IPS-18c (cell line): ENCODE data around the gene GGT5.
"Not testable (repeated sequence)": the region's sequence is repeated elsewhere in the genome, so short reads cannot be mapped to it uniquely, and the experiment has no call there.

Experiments
- H3K4me3 ChIP-seq: 2 replicates; pipeline ENCODE4 v1.7.0; 2013; ENCODE audit warnings: low read depth, mild to moderate bottlenecking, low read length, moderate library complexity; ENCODE audit not compliant: insufficient read depth
- H3K9me3 ChIP-seq: one replicate; pipeline ENCODE4 v1.6.1; 2013; ENCODE audit warnings: mild to moderate bottlenecking, low read length, moderate library complexity; ENCODE audit not compliant: control insufficient read depth, insufficient read depth

GGT5 gene

DNA sequence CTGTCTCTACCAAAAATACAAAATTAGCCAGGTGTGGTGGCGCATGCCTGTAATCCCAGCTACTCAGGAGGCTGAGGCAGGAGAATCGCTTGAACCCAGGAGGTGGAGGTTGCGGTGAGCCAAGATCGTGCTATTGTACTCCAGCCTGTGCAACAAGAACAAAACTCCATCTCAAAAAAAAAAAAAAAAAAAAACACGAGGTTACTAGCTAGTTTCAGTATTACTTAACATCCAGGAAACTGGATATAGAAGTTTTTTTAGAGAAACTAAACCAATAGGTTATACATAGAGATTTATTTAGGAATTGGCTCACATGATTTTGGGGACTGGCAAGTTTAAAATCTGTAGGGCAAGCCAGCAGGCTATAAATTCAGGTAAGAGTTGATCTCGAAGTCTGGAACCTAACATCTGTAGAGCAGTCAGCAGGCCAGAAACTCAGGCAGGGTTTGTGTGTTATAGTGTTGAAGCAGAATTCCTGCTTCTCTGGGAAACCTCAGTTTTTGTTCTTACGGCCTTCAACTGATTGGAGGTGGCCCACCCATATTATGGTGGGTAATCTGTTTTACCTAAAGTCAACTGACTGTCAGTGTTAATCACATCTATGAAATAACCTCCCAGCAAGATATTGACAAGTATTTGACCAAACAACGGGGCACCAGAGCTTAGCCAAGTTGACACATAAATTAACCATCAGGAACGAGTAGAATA, 3.7 kb downstream of the GGT5 start:
- not testable (repeated sequence) for H3K4me3 ChIP-seq, H3K9me3 ChIP-seq

DNA sequence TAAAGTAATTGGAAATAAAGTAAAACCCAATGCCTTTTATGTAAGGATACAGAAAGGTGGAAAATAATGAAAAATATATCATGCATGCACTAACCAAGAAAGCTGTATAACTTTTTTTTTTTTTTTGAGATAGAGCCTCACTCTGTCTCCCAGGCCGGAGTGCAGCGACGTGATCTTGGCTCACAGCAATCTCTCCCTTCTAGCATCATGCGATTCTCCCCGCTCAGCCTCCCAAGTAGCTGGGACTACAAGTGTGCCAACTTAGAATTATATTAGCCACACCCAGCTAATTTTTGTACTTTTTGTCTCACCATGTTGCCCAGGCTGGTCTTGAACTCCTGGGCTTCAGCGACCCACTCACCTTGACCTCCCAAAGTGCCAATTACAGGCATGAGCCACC, 4.5 kb downstream of the GGT5 start:
- Histone ChIP-seq H3K4me3 (no peak overlapping the region), H3K9me3 (no peaks in the 10 kb centered on the region)

DNA sequence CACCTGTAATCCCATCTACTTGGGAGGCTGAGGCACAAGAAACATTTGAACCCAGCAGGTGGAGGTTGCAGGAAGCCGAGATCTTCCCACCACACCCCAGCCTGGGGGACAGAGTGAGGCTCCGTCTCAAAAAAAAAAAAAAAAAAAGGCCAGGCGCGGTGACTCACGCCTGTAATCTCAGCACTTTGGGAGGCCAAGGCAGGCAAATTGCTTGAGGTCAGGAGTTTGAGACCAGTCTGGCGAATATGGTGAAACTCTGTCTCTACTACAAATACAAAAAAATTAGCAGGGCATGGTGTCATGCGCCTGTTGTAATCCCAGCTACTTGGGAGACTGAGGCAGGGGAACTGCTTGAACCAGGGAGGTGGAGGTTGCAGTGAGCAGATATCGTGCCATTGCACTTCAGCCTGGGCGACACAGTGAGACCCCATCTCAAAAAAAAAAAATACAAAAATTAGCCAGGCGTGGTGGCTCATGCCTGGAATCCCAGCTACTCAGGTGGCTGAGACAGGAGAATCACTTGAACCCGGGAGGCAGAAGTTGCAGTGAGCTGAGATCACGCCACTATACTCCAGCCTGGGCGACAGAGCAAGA, 6.7 kb downstream of the GGT5 start:
- not testable (repeated sequence) for H3K4me3 ChIP-seq

DNA sequence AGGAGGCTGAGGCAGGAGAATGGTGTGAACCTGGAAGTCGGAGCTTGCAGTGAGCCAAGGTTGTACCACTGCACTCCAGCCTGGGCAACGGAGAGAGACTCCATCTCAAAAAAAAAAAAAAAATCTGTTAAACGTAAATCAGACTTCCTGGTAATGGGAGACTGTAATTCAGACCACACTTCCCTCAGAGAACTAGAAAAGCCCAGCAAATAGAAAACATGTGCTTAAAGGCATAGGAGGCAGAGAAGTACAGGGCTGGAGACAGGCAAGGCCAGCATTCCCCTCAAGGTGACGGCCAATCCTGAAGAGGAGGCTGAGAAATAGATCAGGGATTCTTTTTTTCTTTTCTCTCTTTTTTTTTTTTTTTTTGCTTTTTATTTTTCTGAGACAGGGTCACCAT, 8.2 kb downstream of the GGT5 start:
- Histone ChIP-seq H3K4me3 (no peak overlapping the region), H3K9me3 (no peaks in the 10 kb centered on the region)

More for the DNA sequence above, 6.7 kb downstream of the GGT5 start:
- not testable (repeated sequence) for H3K9me3 ChIP-seq

DNA sequence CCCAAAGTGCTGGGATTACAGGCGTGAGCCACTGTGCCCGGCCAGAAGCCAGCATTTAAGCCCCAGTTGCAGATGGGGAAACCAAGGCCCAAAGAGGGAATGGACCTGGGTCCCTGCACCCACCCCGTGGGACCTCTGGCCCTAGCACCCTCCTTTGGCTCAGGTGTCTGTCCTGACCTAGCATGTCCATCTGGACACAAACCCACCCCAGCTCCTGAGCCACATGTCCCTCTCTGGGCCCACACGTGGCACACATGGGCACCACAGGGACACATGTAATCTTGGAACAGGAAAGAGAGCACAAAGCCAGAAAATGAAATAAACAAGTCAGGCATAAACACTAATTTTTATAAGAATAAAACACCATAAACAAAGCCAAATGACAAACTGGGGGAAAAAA, 9.6 kb downstream of the GGT5 start:
- H3K9me3 ChIP-seq, result no peaks in the 10 kb centered on the region

DNA sequence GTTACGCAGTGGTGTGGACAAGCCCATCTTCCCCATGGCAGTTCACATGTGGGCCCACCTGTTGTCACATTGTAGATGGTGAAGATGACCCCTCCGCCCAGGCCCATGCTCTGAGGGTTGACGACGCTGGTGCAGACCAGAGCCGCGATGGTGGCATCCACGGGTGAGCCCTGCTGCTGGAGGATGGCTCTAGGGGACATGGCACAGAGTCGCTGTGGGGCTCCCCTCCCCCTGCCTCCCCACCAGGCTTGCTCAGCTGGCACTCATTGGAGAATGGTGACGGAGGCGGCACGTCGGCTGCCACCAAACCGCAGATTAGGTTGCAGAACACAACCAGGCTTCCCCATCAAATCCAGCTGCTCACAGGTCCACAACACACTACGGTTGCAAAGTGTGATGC, 11.1 kb downstream of the GGT5 start:
- Histone ChIP-seq H3K9me3 (no peaks in the 10 kb centered on the region), H3K4me3 (no peak overlapping the region)

More for the DNA sequence above, 9.6 kb downstream of the GGT5 start:
- no peak overlapping the region for H3K4me3 ChIP-seq

DNA sequence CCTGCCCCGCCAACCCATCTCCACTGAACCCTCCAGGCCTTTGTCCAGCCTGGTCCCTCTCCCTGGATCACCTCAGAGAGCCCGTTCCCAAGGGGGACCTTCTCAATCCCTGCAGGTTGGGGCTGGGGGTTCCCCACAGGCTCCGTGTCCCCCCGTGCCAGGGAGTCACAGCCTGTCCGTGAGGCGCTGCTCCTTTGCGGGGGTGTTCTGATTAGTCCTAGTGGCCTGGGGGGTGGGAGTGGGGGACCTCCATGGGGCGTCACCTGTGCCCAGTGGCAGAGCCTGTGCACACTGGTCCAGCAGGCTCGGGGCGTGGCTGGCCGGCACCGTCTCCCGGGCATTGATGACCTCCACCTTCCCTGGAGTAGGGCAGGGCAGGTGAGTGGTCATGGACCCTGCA, 11.6 kb downstream of the GGT5 start:
- H3K9me3 ChIP-seq, result no peaks in the 10 kb centered on the region
- no peak overlapping the region for H3K4me3 ChIP-seq

DNA sequence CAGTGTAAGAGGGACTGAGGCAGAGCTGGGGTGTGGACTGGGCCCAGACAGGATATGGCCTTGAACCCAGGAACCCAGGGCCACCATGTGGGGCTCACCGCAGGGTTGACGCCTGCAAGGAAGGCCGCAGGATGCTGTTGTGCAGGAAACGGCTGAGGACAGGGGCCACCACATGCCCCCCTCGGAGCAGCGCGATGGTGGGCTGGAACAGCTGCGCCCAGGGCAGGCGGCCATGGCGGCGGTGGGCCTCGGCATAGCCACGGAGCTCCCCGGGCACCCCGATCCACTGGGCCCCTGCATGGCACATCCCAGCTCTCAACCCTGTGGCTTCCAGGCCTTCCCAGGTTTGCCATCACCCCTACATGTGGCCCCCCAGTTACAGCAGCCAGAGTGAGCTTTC, 12.2 kb downstream of the GGT5 start:
- Histone ChIP-seq H3K4me3 (no peak overlapping the region), H3K9me3 (no peaks in the 10 kb centered on the region)

DNA sequence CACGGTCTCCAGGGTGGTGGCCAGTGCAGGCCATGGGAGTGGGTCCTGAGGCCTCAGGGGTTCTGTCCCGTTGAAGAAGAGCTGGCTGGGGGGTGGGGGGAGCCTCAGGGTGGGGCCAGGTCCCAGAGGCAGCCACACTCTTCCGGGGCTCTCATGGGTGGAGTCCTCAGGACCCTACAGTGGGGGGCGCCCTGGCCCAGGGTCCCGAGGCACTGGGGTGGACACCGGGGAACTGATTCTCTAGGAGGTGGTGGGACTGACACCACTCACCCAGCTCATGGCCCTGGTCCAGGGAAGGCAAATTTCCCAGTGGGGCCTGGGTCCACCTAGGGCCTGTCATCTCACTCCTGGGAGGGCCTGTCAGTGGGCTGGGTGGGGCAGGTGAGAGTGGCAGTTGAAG, 12.8 kb downstream of the GGT5 start:
- Histone ChIP-seq H3K4me3 (no peak overlapping the region), H3K9me3 (no peaks in the 10 kb centered on the region)

DNA sequence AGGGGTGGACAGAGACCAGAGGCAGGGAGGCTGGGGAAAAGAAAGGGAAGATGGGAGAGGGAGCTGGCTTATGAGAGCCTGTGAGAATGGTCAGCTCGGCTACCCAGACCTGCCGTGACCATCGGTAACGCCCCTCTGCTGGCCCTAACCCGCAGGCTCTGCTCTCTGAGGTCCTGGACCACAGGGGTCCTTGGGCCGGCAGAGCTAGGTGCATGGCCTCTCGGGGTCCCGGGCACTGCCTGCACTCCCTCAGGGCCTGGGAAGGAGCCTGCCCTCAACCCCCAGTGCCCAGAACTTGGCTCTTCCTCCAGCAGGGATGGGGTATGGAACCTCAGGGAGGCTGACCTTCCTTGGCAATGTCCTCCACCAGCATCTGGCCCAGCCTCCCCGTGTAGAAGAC, 13.2 kb downstream of the GGT5 start:
- Histone ChIP-seq H3K9me3 (no peaks in the 10 kb centered on the region), H3K4me3 (no peak overlapping the region)

DNA sequence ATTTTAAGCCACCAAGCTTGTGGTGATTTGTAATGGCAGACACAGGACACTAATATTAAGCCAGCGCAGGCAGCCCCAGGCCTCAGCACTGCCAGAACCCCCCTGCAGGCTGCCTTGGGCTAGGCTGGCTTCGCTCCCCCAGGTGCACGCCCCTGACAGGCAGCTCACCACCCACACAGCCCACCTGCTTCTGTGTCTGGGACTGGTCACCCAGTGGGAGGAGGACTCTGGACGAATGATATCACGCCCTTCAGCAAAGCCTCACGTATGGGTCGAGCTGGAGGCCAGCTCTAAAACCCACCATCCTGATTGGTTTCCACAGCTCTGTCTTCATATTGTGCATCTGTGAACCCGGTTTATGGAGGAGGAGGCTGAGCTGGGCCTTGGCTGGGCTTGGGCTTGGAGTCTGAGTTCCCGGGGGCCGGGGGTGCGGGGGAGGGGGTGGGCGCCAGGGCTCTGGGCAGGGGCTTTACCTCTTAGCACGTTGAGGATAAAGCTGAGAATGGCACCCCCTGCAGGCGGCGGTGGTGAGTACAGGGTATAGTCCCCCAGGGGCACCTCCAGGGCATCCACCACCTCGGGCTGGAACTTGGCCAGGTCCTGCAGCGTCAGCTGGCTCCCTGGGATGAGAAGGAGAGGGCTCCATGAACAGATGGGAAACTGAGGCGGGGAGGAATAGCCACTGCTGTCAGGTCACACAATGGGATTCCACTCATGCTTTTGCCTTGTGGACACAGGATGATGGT, 13.8 kb downstream of the GGT5 start:
- Histone ChIP-seq H3K9me3 (no peaks in the 10 kb centered on the region), H3K4me3 (no peak overlapping the region)

DNA sequence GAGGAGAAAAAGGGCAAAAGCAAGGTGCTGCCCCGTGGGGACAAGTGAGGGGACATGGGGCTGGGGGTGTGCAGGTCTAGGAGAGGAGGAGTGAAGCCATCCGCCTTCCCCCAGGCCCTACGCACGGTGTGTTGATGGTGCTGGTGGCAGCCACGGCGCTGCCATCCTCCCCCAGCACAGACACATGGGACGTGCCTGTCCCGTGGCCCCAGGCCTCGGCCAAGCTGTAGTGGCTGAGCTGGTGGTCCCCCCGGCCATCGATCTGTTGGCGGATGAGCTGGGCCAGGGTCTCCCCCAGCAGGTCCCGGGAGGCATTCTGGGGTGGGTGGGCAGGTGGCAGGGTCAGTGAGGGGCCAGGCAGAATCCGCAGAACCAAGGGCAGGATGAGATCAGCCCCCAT, 18.9 kb downstream of the GGT5 start:
- Histone ChIP-seq H3K4me3 (no peak overlapping the region), H3K9me3 (peaks cover 4% of the 10 kb centered on the region)

DNA sequence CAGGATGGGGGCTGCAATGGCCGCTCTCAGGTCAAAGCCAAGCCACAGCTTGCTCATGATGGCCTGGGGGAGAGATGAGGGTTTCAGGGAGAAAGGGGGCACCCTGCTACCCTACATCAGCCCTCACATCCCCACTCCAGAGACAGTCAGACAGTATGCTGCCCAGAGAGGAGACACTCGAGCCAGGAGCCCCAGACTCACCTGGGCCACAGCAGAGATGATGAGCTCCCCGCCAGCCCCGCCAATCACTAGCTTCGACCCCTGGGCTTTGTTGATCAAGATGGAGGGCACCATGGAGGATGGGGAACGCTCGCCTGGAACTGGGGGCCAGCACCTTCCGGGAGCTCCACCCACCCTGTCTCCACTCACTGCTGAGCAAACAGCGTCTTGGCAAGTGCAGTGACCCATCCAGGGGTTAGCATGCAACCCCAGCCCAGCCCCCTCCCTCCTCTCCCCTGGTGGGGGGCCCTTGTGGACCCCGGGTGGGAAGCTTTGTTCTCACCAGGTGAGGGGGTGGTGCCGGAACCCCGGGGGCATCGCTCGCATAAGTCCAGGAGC, 19.8 kb downstream of the GGT5 start:
- Histone ChIP-seq H3K9me3 (peaks cover 4% of the 10 kb centered on the region), H3K4me3 (no peak overlapping the region)

DNA sequence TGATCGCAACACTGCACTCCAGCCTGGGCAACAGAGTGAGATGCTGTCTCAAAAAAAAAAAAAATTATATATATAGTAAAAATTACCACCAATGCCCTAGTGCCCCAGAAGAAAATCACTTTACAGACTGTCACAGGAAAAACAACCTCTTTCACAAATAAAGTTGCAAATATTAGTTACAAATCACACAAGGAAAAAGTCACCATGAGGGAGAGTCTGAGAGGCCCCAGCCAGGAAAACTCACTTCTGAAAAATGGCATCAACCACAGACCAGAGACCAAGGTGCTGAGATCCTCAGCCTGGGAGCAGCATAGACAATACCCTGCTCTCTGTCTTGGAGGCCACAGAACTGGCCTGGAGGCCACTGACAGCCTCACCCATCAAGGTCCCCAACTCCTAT, 20.4 kb downstream of the GGT5 start:
- H3K9me3 ChIP-seq, result peaks cover 4% of the 10 kb centered on the region
- no peak overlapping the region for H3K4me3 ChIP-seq

DNA sequence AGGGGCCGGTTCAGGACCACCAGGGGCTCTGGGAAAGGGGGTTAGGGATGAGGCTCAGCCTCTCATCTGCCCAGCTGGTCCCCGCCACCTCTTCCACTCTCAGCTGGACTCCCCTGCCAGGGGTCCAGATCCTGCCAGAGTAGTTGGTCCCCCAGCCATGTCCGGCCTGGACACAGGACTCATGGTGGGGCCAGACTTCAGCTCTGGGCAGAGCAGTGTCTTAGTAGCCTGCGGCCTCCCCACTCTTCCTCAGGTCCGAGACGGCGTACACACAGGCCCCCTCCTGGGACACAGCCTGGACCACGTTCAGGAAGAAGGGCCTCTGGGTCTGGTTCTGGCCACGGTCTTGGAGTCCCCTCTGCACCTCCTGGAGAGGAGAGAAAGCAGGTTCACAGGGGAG, 25.1 kb downstream of the GGT5 start:
- H3K9me3 ChIP-seq, result peaks cover 4% of the 10 kb centered on the region

DNA sequence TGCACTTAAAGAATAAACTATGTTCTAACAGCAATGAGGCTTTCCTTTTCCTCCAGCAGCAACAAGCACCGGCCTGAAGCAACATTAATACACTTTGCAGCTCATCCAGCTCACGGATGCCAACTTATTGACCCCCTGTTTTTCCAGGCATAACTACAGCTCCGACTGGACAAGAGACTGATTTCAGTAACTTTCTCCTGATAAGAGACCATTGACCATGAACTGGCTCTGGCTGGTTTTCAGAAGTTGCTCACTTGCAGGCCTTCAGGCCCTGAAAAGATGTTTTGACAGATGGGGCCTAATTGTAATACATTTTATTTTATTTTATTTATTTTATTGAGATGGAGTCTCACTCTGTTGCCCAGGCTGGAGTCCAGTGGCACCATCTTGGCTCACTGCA, 27.5 kb downstream of the GGT5 start:
- Histone ChIP-seq H3K9me3 (no peaks in the 10 kb centered on the region), H3K4me3 (no peak overlapping the region)

More for the DNA sequence above, 25.1 kb downstream of the GGT5 start:
- no peak overlapping the region for H3K4me3 ChIP-seq

DNA sequence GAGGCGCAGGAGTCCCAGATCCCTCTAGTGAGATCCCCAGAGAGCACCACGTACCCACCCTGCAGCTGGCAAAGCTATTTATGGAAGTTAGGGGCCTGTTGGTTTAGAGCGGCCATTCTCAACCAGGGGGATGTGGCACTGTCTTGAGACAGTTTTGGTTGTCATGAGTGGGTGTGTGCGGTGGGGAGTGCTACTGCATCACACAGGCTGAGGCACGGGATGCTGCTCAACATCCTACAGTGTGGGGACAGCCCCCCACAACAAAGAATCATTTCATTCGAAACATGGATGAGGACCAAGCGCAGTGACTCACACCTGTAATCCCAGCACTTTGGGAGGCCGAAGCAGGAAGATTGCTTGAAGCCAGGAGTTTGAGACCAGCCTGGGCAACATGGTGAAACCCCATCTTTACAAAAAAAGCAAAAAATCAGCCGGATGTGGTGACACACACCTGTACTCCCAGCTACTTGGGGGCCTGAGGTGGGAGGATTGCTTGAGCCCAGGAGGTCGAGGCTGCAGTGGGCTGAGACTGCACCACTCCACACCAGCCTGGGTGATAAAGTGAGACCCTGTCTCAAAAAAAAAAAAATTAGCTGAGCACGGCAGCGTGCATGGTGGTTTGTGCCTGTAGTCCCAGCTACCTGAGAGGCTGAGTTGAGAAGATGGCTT, 28.2 kb downstream of the GGT5 start:
- no peaks in the 10 kb centered on the region for H3K9me3 ChIP-seq
- no peak overlapping the region for H3K4me3 ChIP-seq
